Measurements from ENCODE around the gene PIGK. TPM values are rescaled to one million over a fixed set of nuclear protein-coding genes. Genes with fewer than 3 reads are reported as not detected.

PIGK gene
- total and polyA plus RNA-seq, 10 of the 15 experiments (the other 5 are each of a cell fraction or from before 2014, with no cell fraction given) = 9.1 to 27.4 (median 16.9) TPM

- in situ Hi-C loops (cut with MboI) = no loop called here
- no peaks in the 10 kb centered on the region for H3K4me1 ChIP-seq (ENCODE audit: control insufficient read depth, insufficient read depth, low read length)
Observed at GRCh38 chr1:77250126-77250525, 30.9 kb upstream of the PIGK start.

GRCh38 chr1:77245830-77246229, 26.6 kb upstream of the PIGK start:
- Histone ChIP-seq H2AFZ (ENCODE audit: control insufficient read depth, low read depth, low read length) (no peak overlapping the region), H3K27me3 (replicated peaks in 1 of 2; ENCODE audit: control insufficient read depth in 2 of 2, insufficient read depth in 2 of 2, low read length in 1 of 2) (no peaks in the 10 kb centered on the region), H3K4me3 (no peak overlapping the region), H3K4me2 (ENCODE audit: control insufficient read depth, insufficient read depth) (no peak overlapping the region), H4K20me1 (ENCODE audit: control insufficient read depth, insufficient read depth) (no peaks in the 10 kb centered on the region), H3K4me1 (ENCODE audit: control insufficient read depth, insufficient read depth, low read length) (no peaks in the 10 kb centered on the region), H3K27ac (ENCODE audit: control insufficient read depth, insufficient read depth) (no peak overlapping the region), H3K36me3 (ENCODE audit: control insufficient read depth in 2 of 2, insufficient read depth in 2 of 2, low read length in 1 of 2) (no peaks in the 10 kb centered on the region), H3K9ac (ENCODE audit: control insufficient read depth, insufficient read depth, low read length) (no peak overlapping the region), H3K9me3 (replicated peaks; ENCODE audit: control insufficient read depth, insufficient read depth, low read length) (no peaks in the 10 kb centered on the region; the same call in 1 of the 3 replicates), H3K79me2 (ENCODE audit: control insufficient read depth, insufficient read depth, low read length) (no peaks in the 10 kb centered on the region)
- ChIA-PET SMC1A (ENCODE audit: uncharacterized antibody, unreplicated experiment) (no interaction called here), POLR2A (no interaction called here), RAD21 (ENCODE audit: unreplicated experiment) (no interaction called here), CTCF (no interaction called here)
- intact Hi-C loops (cut with micrococcal nuclease; ENCODE audit: unreplicated experiment) (no loop called here), in situ Hi-C loops (cut with MboI) (no loop called here)
- WGBS (ENCODE audit: insufficient coverage, insufficient replicate concordance, low lambda C conversion rate, missing lambda C conversion rate) = 46% methylated on average over 2 of the region's 2 CpGs
- no peak for FAIRE-seq
- ATAC-seq = no peak
- no peak for DNase-seq (ENCODE audit: low read depth, low spot score)
- TF ChIP-seq HCFC1 (IDR thresholded peaks at IDR 0.05; ENCODE audit: low read length) (no peak), NFXL1 (IDR thresholded peaks at IDR 0.05; ENCODE audit: borderline replicate concordance) (no peak), CTCF (IDR thresholded peaks at IDR 0.05 in 2 of 3, conservative IDR thresholded peaks at IDR 0.05 in 1 of 3; ENCODE audit: control insufficient read depth in 2 of 3, extremely low read depth in 1 of 3, insufficient read depth in 1 of 3, low read depth in 3 of 3, low read length in 3 of 3) (no peak)
- BruUV-seq (replicated peaks) = no TSS peak

More at GRCh38 chr1:77250126-77250525, 30.9 kb upstream of the PIGK start:
- 20% methylated on average over 1 of the region's 1 CpG for WGBS (ENCODE audit: insufficient coverage, insufficient replicate concordance, low lambda C conversion rate, missing lambda C conversion rate)
- SMC1A ChIA-PET (ENCODE audit: uncharacterized antibody, unreplicated experiment) = no interaction called here
- no peaks in the 10 kb centered on the region for H3K27me3 ChIP-seq (replicated peaks in 1 of 2; ENCODE audit: control insufficient read depth in 2 of 2, insufficient read depth in 2 of 2, low read length in 1 of 2)
- FAIRE-seq = no peak
- H3K36me3 ChIP-seq (ENCODE audit: control insufficient read depth in 2 of 2, insufficient read depth in 2 of 2, low read length in 1 of 2) = no peaks in the 10 kb centered on the region
- no peak overlapping the region for H3K27ac ChIP-seq (ENCODE audit: control insufficient read depth, insufficient read depth)
- no peak overlapping the region for H3K4me3 ChIP-seq
- no peak for DNase-seq (ENCODE audit: low read depth, low spot score)
- RAD21 ChIA-PET (ENCODE audit: unreplicated experiment) = no interaction called here
- CTCF ChIA-PET = no interaction called here
- no peaks in the 10 kb centered on the region for H3K79me2 ChIP-seq (ENCODE audit: control insufficient read depth, insufficient read depth, low read length)
- intact Hi-C loops (cut with micrococcal nuclease; ENCODE audit: unreplicated experiment) = no loop called here
- no peak overlapping the region for H3K9ac ChIP-seq (ENCODE audit: control insufficient read depth, insufficient read depth, low read length)
- BruUV-seq (replicated peaks) = no TSS peak
- no peaks in the 10 kb centered on the region for H4K20me1 ChIP-seq (ENCODE audit: control insufficient read depth, insufficient read depth)
- TF ChIP-seq EP300 (IDR thresholded peaks at IDR 0.05; ENCODE audit: borderline replicate concordance in 1 of 2, control insufficient read depth in 1 of 2, low read depth in 2 of 2, low read length in 2 of 2) = no peak
- TF ChIP-seq STAT3 (IDR thresholded peaks at IDR 0.05; ENCODE audit: low read depth, low read length) = no peak
- no peak for TF ChIP-seq CBX3 (IDR thresholded peaks at IDR 0.05; ENCODE audit: borderline replicate concordance, low read depth)
- POLR2A ChIA-PET = no interaction called here
- H3K4me2 ChIP-seq (ENCODE audit: control insufficient read depth, insufficient read depth) = no peak overlapping the region
- no peaks in the 10 kb centered on the region; the same call in 1 of the 3 replicates for H3K9me3 ChIP-seq (replicated peaks; ENCODE audit: control insufficient read depth, insufficient read depth, low read length)
- no peak for ATAC-seq
- H2AFZ ChIP-seq (ENCODE audit: control insufficient read depth, low read depth, low read length) = no peak overlapping the region

Measured in GM12878 (cell line).